ENCODE measurements around the gene PCSK6.
A peak's percentile ranks its signal among the peaks of the same experiment; 100 is the strongest.
"Not testable (repeated sequence)": the region's sequence is repeated elsewhere in the genome, so short reads cannot be mapped to it uniquely, and the experiment has no call there.

Gene PCSK6

DNA sequence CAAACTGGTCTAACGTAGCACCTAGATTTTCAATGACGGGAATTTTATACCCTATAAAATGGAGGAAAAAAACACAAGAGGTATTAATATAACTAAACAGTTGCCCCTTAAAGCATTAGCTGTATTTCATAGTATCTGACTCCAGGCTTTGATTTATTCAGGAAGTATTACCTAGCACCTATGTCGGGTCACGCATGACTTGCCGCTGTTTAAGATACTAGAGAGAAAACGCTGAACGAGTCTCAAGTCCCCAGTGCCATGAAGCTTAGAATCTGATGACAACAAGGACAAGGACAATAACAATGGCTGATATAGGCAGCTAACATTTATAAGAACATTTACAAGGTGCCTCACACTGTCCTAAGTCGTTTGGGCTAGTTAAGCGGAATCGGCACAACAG is 196.4 kb downstream of the PCSK6 start:
- Histone ChIP-seq H3K79me1 (ENCODE audit: low read depth, low read length) (peaks cover 6% of the 10 kb centered on the region), H4K91ac (ENCODE audit: low read depth, low read length, poor library complexity) (no peak overlapping the region), H3K27me3 (ENCODE audit: control insufficient read depth in 3 of 3, insufficient read depth in 3 of 3, low read depth in 1 of 3, low read length in 3 of 3) (no peaks in the 10 kb centered on the region), H3K18ac (ENCODE audit: low read length) (no peak overlapping the region), H3K14ac (ENCODE audit: low read length) (no peak overlapping the region), H3K4me2 (ENCODE audit: insufficient read depth, low read length, poor library complexity, severe bottlenecking) (no peak overlapping the region), H3K36me3 (replicated peaks in 1 of 2; ENCODE audit: control insufficient read depth in 2 of 2, insufficient read depth in 2 of 2, low read length in 2 of 2) (peaks cover 4 to 50% of the 10 kb centered on the region in 2 donors), H4K8ac (ENCODE audit: low read depth, low read length) (no peak overlapping the region), H2BK120ac (ENCODE audit: low read depth, low read length) (no peak overlapping the region), H3K9me3 (replicated peaks in 1 of 2; ENCODE audit: control insufficient read depth in 2 of 2, insufficient read depth in 1 of 2, low read depth in 1 of 2, low read length in 2 of 2) (no peaks in the 10 kb centered on the region), H2AFZ (ENCODE audit: low read length) (no peak overlapping the region), H2BK5ac (ENCODE audit: low read length) (no peak overlapping the region), H3K4ac (ENCODE audit: low read length) (no peak overlapping the region), H3K4me1 (ENCODE audit: control insufficient read depth in 2 of 2, insufficient read depth in 1 of 2, low read depth in 1 of 2, low read length in 2 of 2) (peaks cover 6 to 12% of the 10 kb centered on the region in 2 donors), H2AK5ac (ENCODE audit: low read depth, low read length) (no peak overlapping the region), H2BK15ac (ENCODE audit: low read length) (no peak overlapping the region), H3K23ac (ENCODE audit: low read depth, low read length, poor library complexity) (no peak overlapping the region), H3K9ac (ENCODE audit: low read depth, low read length, poor library complexity) (no peak overlapping the region), H3K4me3 (ENCODE audit: low read length in 2 of 2) (peak overlapping the region in 1 of 2 donors; percentile 69), H2BK12ac (ENCODE audit: low read length) (no peak overlapping the region), H3K27ac (replicated peaks; ENCODE audit: low read length) (no peak overlapping the region)
- WGBS, 2 donors (ENCODE audit: extremely low coverage in 2 of 2, insufficient read length in 2 of 2, insufficient replicate concordance in 1 of 2): no CpG with 5 or more reads among the region's 10 CpGs
- DNase-seq (ENCODE audit: low spot score): no peak

DNA sequence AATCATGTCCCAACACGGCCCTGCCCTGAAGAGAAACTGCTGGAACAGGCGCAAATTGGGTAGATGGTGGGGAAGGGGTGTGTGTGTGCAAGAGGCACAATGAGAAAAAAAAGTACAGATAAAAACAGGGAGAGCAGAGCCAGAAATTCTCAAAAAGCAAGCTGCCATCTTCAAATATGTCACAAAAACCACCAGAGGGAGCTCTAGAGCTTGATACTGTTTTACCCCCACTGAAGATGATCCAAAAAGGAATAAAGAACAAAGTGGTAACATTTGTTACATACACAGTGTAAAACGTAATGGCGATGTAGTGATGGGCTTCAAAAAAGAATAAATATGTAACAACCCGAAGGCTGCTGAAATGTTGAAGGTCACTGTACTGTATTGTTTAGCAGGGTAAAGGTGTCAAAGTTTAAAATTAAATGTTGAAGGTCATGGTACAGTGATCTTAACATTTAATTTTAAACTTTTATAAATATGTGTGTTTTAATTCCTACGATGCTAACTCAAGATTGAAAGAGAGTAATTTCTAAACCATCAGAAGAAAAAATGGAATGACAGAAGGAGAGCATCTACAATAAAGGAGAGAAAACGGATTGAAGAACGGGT is 200.5 kb downstream of the PCSK6 start:
- Histone ChIP-seq H3K9me3 (replicated peaks in 1 of 2; ENCODE audit: control insufficient read depth in 2 of 2, insufficient read depth in 1 of 2, low read depth in 1 of 2, low read length in 2 of 2) (no peaks in the 10 kb centered on the region), H3K23ac (ENCODE audit: low read depth, low read length, poor library complexity) (no peak overlapping the region), H3K9ac (ENCODE audit: low read depth, low read length, poor library complexity) (no peak overlapping the region), H3K4me2 (ENCODE audit: insufficient read depth, low read length, poor library complexity, severe bottlenecking) (no peak overlapping the region), H3K27ac (replicated peaks; ENCODE audit: low read length) (no peak overlapping the region), H2AFZ (ENCODE audit: low read length) (no peak overlapping the region), H3K14ac (ENCODE audit: low read length) (no peak overlapping the region), H2BK120ac (ENCODE audit: low read depth, low read length) (no peak overlapping the region), H2AK5ac (ENCODE audit: low read depth, low read length) (no peak overlapping the region), H3K4me3 (ENCODE audit: low read length in 2 of 2) (no peak overlapping the region), H3K4me1 (ENCODE audit: control insufficient read depth in 2 of 2, insufficient read depth in 1 of 2, low read depth in 1 of 2, low read length in 2 of 2) (peaks cover 4 to 7% of the 10 kb centered on the region in 2 donors), H3K18ac (ENCODE audit: low read length) (no peak overlapping the region), H4K8ac (ENCODE audit: low read depth, low read length) (no peak overlapping the region), H3K79me1 (ENCODE audit: low read depth, low read length) (peaks cover 2% of the 10 kb centered on the region), H2BK15ac (ENCODE audit: low read length) (no peak overlapping the region), H2BK12ac (ENCODE audit: low read length) (no peak overlapping the region), H2BK5ac (ENCODE audit: low read length) (no peak overlapping the region), H4K91ac (ENCODE audit: low read depth, low read length, poor library complexity) (no peak overlapping the region), H3K4ac (ENCODE audit: low read length) (no peak overlapping the region), H3K36me3 (replicated peaks in 1 of 2; ENCODE audit: control insufficient read depth in 2 of 2, insufficient read depth in 2 of 2, low read length in 2 of 2) (peaks cover 13 to 90% of the 10 kb centered on the region in 2 donors), H3K27me3 (ENCODE audit: control insufficient read depth in 3 of 3, insufficient read depth in 3 of 3, low read depth in 1 of 3, low read length in 3 of 3) (no peaks in the 10 kb centered on the region)
- WGBS, 2 donors (ENCODE audit: extremely low coverage in 2 of 2, insufficient read length in 2 of 2, insufficient replicate concordance in 1 of 2): no CpG with 5 or more reads among the region's 8 CpGs
- DNase-seq (ENCODE audit: low spot score): no peak

DNA sequence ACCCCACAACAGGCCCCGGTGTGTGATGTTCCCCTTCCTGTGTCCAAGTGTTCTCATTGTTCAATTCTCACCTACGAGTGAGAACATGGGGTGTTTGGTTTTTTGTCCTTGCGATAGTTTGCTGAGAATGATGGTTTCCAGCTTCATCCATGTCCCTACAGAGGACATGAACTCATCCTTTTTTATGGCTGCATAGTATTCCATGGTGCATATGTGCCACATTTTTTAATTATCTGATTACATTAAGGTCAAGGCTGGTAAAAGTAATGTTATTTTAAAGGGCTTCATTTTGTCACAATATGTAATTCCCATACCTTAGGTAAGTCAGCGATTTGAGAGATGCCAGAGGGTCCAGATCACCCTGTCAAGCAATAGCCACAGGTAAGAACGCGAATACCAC is 202.2 kb downstream of the PCSK6 start:
- H4K8ac ChIP-seq (ENCODE audit: low read depth, low read length); H3K4me3 ChIP-seq (ENCODE audit: low read length in 2 of 2); H4K91ac ChIP-seq (ENCODE audit: low read depth, low read length, poor library complexity); H3K9ac ChIP-seq (ENCODE audit: low read depth, low read length, poor library complexity); H3K18ac ChIP-seq (ENCODE audit: low read length); H3K4me2 ChIP-seq (ENCODE audit: insufficient read depth, low read length, poor library complexity, severe bottlenecking); H2AK5ac ChIP-seq (ENCODE audit: low read depth, low read length); H3K23ac ChIP-seq (ENCODE audit: low read depth, low read length, poor library complexity); H3K4me1 ChIP-seq (ENCODE audit: control insufficient read depth in 2 of 2, insufficient read depth in 1 of 2, low read depth in 1 of 2, low read length in 2 of 2); H2BK5ac ChIP-seq (ENCODE audit: low read length); H3K9me3 ChIP-seq (replicated peaks in 1 of 2; ENCODE audit: control insufficient read depth in 2 of 2, insufficient read depth in 1 of 2, low read depth in 1 of 2, low read length in 2 of 2); H2BK12ac ChIP-seq (ENCODE audit: low read length); H3K14ac ChIP-seq (ENCODE audit: low read length); H3K79me1 ChIP-seq (ENCODE audit: low read depth, low read length); H3K27me3 ChIP-seq (ENCODE audit: control insufficient read depth in 3 of 3, insufficient read depth in 3 of 3, low read depth in 1 of 3, low read length in 3 of 3); DNase-seq (ENCODE audit: low spot score); H2BK120ac ChIP-seq (ENCODE audit: low read depth, low read length); H2AFZ ChIP-seq (ENCODE audit: low read length); H2BK15ac ChIP-seq (ENCODE audit: low read length); H3K4ac ChIP-seq (ENCODE audit: low read length); H3K27ac ChIP-seq (replicated peaks; ENCODE audit: low read length): not testable (repeated sequence)
- H3K36me3 ChIP-seq (replicated peaks in 1 of 2; ENCODE audit: control insufficient read depth in 2 of 2, insufficient read depth in 2 of 2, low read length in 2 of 2): peaks cover 20 to 94% of the 10 kb centered on the region in 2 donors
- no CpG with 5 or more reads among the region's 6 CpGs for WGBS, 2 donors (ENCODE audit: extremely low coverage in 2 of 2, insufficient read length in 2 of 2, insufficient replicate concordance in 1 of 2)

DNA sequence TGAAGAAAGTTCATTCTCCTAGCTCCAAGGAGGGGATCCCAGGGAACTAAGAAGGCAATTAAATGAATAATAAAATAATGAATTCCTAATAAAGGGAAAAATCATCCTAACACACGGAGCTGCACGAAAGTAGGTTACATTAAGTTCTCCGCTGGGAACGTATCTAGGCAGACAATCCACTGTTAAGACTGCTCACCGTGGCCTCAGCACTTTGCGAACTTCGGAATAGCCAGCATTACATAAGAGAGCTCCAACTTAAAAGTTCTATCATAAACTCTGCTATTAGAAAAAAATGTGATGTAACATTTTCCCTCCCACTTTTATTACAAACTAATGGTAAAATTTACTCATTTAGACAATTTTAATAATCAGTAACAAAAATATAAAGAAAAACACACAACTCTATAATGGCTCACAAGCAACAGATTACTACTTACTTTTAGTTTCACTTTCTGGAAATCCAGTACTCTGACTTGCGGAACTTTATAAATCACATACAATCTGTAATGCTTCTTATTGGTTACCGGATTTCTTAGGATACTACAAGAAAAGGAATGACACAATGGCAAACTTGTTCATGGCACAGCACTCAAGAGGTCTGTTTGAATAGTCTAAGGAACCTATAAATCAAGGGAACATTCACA is 202.9 kb downstream of the PCSK6 start:
- Histone ChIP-seq H3K4ac (ENCODE audit: low read length) (no peak overlapping the region), H3K9me3 (replicated peaks in 1 of 2; ENCODE audit: control insufficient read depth in 2 of 2, insufficient read depth in 1 of 2, low read depth in 1 of 2, low read length in 2 of 2) (no peaks in the 10 kb centered on the region), H4K91ac (ENCODE audit: low read depth, low read length, poor library complexity) (no peak overlapping the region), H2BK5ac (ENCODE audit: low read length) (no peak overlapping the region), H3K27me3 (ENCODE audit: control insufficient read depth in 3 of 3, insufficient read depth in 3 of 3, low read depth in 1 of 3, low read length in 3 of 3) (no peaks in the 10 kb centered on the region), H3K4me2 (ENCODE audit: insufficient read depth, low read length, poor library complexity, severe bottlenecking) (no peak overlapping the region), H3K79me1 (ENCODE audit: low read depth, low read length) (peaks cover 2% of the 10 kb centered on the region), H2BK12ac (ENCODE audit: low read length) (no peak overlapping the region), H3K14ac (ENCODE audit: low read length) (no peak overlapping the region), H2AFZ (ENCODE audit: low read length) (no peak overlapping the region), H3K23ac (ENCODE audit: low read depth, low read length, poor library complexity) (no peak overlapping the region), H3K9ac (ENCODE audit: low read depth, low read length, poor library complexity) (no peak overlapping the region), H3K4me1 (ENCODE audit: control insufficient read depth in 2 of 2, insufficient read depth in 1 of 2, low read depth in 1 of 2, low read length in 2 of 2) (no peaks in the 10 kb centered on the region), H2BK15ac (ENCODE audit: low read length) (no peak overlapping the region), H3K27ac (replicated peaks; ENCODE audit: low read length) (no peak overlapping the region), H2BK120ac (ENCODE audit: low read depth, low read length) (no peak overlapping the region), H3K18ac (ENCODE audit: low read length) (no peak overlapping the region), H2AK5ac (ENCODE audit: low read depth, low read length) (no peak overlapping the region), H4K8ac (ENCODE audit: low read depth, low read length) (no peak overlapping the region), H3K36me3 (replicated peaks in 1 of 2; ENCODE audit: control insufficient read depth in 2 of 2, insufficient read depth in 2 of 2, low read length in 2 of 2) (peaks cover 23 to 94% of the 10 kb centered on the region in 2 donors), H3K4me3 (ENCODE audit: low read length in 2 of 2) (no peak overlapping the region)
- DNase-seq (ENCODE audit: low spot score): no peak
- no CpG with 5 or more reads among the region's 9 CpGs for WGBS, 2 donors (ENCODE audit: extremely low coverage in 2 of 2, insufficient read length in 2 of 2, insufficient replicate concordance in 1 of 2)
